Testis (tissue), 2 donors: ENCODE measurements around the gene FNIP1.

Experiments
- CTCF ChIP-seq, 3 experiments: fragments of 450-650 bp in 2 of 3; fragments of 200-600 bp in 1 of 3; sonication (generic) in 1 of 3; IDR thresholded peaks; one replicate each; pipeline ENCODE4 v1.5.1; 2016 to 2019; ENCODE audit warnings: antibody characterized with exemption in 3 of 3, mild to moderate bottlenecking in 2 of 3, moderate library complexity in 1 of 3
- POLR2A ChIP-seq: fragments of 450-650 bp; IDR thresholded peaks from one replicate; pipeline ENCODE4 v1.6.1; 2017; ENCODE audit warnings: antibody characterized with exemption, mild to moderate bottlenecking, moderate library complexity

- no peak for TF ChIP-seq CTCF (IDR thresholded peaks at IDR 0.05)
- TF ChIP-seq POLR2A: no peak
Observed at GRCh38 chr5:131720714-131721113, 76.1 kb downstream of the FNIP1 start.
